HG03469 (cell line): Measurements from ENCODE around the gene WDR54.
"Not testable (repeated sequence)": the region's sequence is repeated elsewhere in the genome, so short reads cannot be mapped to it uniquely, and the experiment has no call there.

Experiments
- ATAC-seq: cut with Tn5 transposase; IDR thresholded peaks from one replicate; pipeline ENCODE4 v1.9.1; 2021; ENCODE audit warnings: mild to moderate bottlenecking, moderate library complexity, moderate number of reproducible peaks; ENCODE audit not compliant: unreplicated experiment

The WDR54 gene

GRCh38 chr2:74401891-74402290 is 19.6 kb upstream of the WDR54 start:
- ATAC-seq: no peak

- peak; percentile 69 for ATAC-seq
Measured at GRCh38 chr2:74406035-74406434, 15.5 kb upstream of the WDR54 start.

DNA sequence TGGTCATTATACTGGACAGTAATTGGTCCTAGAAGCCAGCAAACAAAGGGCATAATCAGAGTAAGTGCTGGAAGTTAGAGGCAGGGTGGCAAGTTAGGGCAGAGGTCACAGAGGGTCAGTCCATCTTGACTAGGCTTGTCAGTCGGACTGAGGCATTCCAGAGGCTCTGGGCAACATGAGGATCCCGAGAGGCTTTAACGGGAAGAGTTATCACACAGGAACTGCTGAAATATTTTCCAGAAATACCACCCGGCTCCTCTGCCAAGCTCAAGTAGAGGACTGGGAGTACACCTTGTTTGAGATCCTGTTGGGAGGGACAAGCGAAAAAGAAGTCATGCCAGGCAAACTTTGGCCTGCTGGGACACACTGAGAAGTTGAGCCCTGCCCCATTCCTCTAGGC is 13.8 kb upstream of the WDR54 start:
- no peak for ATAC-seq

DNA sequence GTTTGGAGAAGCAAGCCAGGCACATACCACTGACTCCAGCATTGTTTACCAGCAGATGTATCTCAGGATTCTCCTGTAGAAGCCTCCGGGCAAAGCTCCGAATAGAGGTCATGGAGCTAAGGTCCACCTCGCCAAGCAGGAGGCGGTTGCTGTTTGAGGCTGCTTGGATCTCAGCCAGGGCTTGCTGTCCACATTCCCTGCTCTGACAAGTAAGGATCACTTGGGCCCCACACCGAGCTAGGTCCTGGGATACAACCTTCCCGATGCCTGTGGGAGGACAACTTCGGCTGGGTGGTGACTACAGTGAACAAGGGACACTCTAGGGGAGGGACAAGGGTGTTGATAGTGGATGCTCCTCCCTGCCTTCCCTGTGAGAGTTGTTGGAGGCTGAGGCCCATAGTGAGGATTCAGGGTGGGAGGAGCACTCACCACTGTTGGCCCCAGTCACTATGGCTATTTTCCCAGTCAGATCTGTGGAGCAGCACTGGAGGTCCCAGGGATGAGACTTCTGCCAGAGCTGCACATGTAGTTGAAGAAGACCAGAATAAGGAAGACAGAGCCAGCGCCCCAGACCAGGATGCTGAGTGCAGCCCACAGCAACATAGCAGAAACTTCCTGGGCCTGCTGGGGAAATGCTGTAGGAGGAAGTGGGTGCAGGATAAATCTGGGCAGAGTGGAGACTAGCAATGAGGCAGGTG is 8.4 kb upstream of the WDR54 start:
- ATAC-seq: no peak

- no peak for ATAC-seq
Measured at GRCh38 chr2:74414441-74414840, 7.1 kb upstream of the WDR54 start.

- ATAC-seq: no peak
Measured at GRCh38 chr2:74414881-74415761, 6.4 kb upstream of the WDR54 start.

DNA sequence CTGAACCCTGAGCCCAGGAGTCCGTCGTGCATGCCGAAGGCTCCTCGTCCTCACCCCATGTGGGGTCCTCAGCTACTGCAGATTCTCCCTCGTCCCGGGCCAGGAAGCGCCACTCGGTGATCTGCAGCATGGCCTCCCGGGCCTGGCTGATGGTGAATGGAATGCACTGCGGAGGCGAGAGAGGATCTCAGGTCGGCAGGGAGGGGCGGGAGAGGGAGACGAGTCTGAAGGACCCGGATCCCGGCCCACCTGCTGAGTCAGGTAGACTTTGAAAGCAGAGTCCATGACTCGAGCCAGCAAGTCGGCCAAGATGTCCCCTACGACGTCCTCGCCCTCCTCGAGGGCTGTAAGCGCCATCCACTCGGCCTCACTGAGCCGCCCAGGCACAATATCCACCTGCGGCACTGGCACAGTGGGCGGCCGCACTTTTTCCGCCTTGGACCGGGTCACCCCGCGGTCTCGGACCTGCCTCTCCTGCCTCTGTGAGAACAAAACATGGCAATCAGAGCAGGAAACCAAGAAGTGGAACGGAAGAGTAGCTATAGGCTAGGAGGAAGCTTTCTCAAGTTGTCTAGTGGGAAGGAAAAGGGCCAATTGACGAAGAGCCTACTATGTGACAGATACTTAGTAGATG is 5.7 kb upstream of the WDR54 start:
- ATAC-seq: no peak

- no peak for ATAC-seq
Measured at GRCh38 chr2:74416778-74417177, 4.8 kb upstream of the WDR54 start.

GRCh38 chr2:74417197-74417596 is 4.3 kb upstream of the WDR54 start:
- ATAC-seq: no peak

DNA sequence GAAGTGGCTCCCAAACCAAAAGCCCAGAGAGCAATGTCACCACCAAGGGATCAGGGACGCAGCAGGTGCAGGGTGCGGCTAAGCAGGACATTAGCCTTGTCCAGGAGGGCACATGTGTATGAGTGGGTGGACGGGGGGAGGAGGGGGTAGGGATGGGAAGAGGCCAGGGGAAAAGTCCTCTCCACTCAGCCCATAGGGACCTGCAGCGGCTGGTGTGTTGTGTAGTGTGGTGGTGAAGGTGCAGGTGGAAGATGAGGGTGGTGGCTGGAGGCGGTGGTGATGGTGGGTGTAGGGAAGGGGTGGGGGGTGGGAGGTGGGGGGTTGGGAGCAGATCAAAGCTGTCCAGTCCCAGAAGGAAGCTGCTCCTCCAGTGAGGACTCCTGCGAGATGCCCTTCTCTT is 3.8 kb upstream of the WDR54 start:
- no peak for ATAC-seq

- ATAC-seq: no peak
Measured at GRCh38 chr2:74418312-74418711, 3.2 kb upstream of the WDR54 start.

- ATAC-seq: no peak
Measured at GRCh38 chr2:74419345-74419744, 2.2 kb upstream of the WDR54 start.

GRCh38 chr2:74420006-74420405 is 1.5 kb upstream of the WDR54 start:
- ATAC-seq: no peak

DNA sequence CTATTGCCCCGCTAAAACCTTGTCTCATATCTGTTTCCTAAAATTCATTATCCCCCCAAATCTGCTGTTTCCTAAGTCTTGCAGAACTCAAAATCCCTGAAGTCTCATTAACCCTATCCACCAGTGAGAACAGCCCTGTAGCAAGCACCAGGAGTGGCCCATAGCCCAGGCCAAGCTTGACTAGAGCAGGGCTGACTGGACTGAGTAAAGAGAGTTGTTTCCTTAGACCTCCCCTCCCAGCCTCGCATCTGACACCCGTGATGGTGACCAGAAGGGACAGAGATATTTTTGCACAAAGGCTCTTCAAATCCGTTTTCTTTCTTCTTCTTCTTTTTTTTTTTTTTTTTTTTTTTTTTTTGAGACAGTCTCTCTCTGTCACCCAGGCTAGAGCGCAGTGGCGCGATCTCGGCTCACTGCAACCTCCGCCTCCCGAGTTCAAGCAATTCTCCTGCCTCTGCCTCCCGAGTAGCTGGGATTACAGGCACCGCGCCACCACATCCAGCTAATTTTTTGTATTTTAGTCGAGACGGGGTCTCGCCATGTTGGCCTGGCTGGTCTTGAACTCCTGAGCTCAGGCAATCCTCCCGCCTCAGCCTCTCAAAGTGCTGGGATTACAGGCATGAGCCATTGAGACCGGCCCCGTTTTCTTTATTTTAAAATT is 957 bp upstream of the WDR54 start:
- ATAC-seq: not testable (repeated sequence)

GRCh38 chr2:74423231-74424095 is 1.9 kb downstream of the WDR54 start:
- no peak for ATAC-seq

DNA sequence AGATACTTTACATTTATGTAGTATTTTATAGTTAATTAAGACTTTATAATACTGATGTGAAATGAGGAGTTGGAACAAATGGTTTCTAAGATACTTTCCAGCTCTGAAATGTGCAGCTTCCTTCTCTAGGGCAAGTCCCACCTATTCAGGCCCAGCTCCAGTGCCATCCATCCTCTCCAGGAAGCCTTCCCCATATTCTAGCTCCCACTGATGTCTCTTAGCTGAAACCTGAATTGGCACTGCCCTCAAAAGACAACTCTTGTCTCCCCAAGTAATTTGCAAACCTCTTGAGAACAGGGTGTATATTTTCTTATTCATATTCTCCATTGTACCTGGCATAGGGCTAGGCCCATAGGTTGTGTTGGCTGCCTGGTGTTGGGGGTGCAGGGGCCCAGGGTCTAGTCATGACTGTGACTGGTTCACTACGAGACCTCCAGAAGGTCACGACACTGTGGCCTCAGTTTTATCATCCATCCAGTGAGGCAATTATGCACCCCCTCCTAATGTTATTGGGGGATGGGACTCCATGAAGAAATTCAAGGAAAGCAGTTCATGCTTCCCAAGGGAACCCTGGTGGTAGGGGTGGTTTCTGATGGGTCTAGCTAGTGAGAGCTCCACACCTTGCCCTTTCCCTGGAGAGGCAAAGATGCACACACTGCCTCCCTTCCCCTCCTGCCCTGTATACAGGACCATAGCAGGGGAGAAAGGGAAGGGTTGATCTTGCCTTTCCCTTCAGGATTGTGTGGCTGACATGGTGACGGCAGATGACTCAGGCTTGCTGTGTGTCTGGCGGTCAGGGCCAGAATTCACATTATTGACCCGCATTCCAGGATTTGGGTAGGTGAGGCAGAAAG is 2.8 kb downstream of the WDR54 start:
- no peak for ATAC-seq

DNA sequence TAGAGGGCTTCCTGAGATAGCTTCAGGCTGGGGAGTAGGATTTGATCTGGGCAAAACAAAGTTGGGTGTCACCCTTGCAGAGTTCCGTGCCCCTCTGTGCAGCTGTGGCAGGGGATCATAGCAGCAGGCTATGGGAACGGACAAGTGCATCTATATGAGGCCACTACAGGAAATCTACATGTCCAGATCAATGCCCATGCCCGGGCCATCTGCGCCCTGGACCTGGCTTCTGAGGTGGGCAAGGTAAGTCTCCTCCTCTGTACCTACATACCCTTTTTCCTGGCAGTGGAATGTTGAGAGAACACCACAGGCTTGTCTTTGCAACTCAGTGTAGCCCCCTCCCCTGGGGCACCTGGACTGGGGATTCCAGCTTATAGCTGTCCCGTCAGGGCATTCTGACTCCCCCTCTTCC is 3.5 kb downstream of the WDR54 start:
- no peak for ATAC-seq

DNA sequence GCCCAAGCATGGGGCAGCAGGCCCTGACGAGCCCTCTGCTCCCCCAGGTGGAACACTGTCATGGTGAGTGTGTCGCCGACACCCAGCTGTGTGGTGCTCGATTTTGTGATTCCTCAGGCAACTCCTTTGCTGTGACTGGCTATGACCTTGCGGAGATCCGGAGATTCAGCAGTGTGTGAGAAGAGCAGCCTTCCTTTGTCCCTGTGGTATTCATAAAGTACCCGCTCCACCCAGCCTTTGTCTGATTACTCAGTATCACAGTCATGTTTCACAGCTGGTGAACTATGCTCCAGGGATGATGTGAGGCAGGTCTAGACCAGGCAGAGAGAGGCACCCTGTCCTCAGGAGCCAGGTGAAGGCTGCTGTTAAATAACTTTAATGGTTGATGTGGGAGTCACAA is 4.0 kb downstream of the WDR54 start:
- no peak for ATAC-seq

DNA sequence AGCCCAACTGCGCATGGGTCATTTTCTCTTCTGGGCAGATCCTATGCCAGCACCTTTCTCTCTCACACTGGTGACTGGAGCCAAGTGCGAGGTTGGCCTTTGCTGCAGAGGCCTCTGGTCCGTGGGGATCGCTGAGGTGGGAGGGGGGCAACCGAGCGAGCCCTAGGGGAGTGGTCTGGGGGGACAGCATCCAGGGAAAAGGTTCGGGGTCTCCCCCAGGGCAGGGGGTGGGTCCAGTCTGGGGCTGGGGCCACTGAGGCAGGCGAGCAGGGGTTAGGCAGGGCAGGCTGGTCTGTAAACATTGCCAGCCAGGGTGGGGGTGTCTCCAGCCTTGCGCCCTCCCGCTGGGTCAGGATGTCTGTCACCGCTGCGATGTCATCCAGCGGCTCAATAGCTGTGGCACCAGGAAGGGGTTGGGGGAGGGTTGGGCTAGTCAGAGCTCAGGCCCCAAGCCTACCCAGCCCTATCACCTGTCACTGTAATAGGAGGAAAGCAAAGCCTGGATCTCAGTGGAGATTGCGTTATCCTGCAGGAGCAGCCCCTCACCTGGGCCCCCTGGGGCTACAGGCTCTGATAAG is 4.7 kb downstream of the WDR54 start:
- no peak for ATAC-seq
